Tibial artery (tissue), 4 donors: ENCODE results near the gene PAFAH2.

Experiments used
- DNase-seq, 2 donors: peaks; one replicate each; pipeline ENCODE4 v3.0.0-alpha.2; 2019
- H3K27ac ChIP-seq, 2 donors: fragments of 200-600 bp; sonication (generic) in 1 of 2; 1 replicate in 1 of 2; 2 replicates in 1 of 2; pipeline ENCODE4 v1.5.1; 2018 to 2019; ENCODE audit warnings: mild to moderate bottlenecking in 1 of 2
- H3K27me3 ChIP-seq, 2 donors: fragments of 200-600 bp; sonication (generic) in 1 of 2; one replicate each; pipeline versions ENCODE4 v1.5.1 to v1.6.0; 2016 to 2019
- H3K36me3 ChIP-seq, 3 donors: fragments of 200-600 bp; sonication (generic) in 2 of 3; one replicate each; pipeline ENCODE4 v1.5.1; 2016 to 2019; ENCODE audit warnings: mild to moderate bottlenecking in 2 of 3
- H3K4me1 ChIP-seq, 4 donors: fragments of 200-600 bp; sonication (generic) in 2 of 4; 1 replicate in 3 of 4; 2 replicates in 1 of 4; pipeline ENCODE4 v1.5.1; 2016 to 2019
- H3K4me3 ChIP-seq, 2 donors: fragments of 200-600 bp; sonication (generic) in 1 of 2; 1 replicate in 1 of 2; 2 replicates in 1 of 2; pipeline ENCODE4 v1.5.1; 2018 to 2019; ENCODE audit warnings: mild to moderate bottlenecking in 2 of 2
- H3K9me3 ChIP-seq, 3 donors: fragments of 200-600 bp; sonication (generic) in 1 of 3; one replicate each; pipeline ENCODE4 v1.5.1; 2016 to 2019
- intact Hi-C: fragments of 100-400 bp; cut with DNase I; formaldehyde crosslinking; loops from one replicate; pipeline ENCODE4 v1.15.0; 2023; ENCODE audit warnings: low total_unique reads
- TF ChIP-seq, protein P1 (sequence below), 2 experiments: fragments of 200-600 bp in 1 of 2; fragments of 450-650 bp in 1 of 2; IDR thresholded peaks; one replicate each; pipeline ENCODE4 v1.5.1; 2017 to 2019; ENCODE audit warnings: antibody characterized with exemption in 2 of 2, mild to moderate bottlenecking in 1 of 2, moderate library complexity in 1 of 2

PAFAH2 gene

GRCh38 chr1:26016258-26016952, 18.5 kb upstream of the PAFAH2 start:
- no peak for DNase-seq
- no peak overlapping the region for H3K27ac ChIP-seq
- H3K4me1 ChIP-seq, result peaks cover 0 to 24% (median 3%) of the 10 kb centered on the region in 4 donors
- intact Hi-C loops, result no loop called here
- TF ChIP-seq, protein P1, sequence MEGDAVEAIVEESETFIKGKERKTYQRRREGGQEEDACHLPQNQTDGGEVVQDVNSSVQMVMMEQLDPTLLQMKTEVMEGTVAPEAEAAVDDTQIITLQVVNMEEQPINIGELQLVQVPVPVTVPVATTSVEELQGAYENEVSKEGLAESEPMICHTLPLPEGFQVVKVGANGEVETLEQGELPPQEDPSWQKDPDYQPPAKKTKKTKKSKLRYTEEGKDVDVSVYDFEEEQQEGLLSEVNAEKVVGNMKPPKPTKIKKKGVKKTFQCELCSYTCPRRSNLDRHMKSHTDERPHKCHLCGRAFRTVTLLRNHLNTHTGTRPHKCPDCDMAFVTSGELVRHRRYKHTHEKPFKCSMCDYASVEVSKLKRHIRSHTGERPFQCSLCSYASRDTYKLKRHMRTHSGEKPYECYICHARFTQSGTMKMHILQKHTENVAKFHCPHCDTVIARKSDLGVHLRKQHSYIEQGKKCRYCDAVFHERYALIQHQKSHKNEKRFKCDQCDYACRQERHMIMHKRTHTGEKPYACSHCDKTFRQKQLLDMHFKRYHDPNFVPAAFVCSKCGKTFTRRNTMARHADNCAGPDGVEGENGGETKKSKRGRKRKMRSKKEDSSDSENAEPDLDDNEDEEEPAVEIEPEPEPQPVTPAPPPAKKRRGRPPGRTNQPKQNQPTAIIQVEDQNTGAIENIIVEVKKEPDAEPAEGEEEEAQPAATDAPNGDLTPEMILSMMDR (IDR thresholded peaks at IDR 0.05), result no peak
- H3K4me3 ChIP-seq, result no peak overlapping the region
- no peaks in the 10 kb centered on the region for H3K36me3 ChIP-seq
- no peaks in the 10 kb centered on the region for H3K27me3 ChIP-seq
- no peaks in the 10 kb centered on the region for H3K9me3 ChIP-seq

DNA sequence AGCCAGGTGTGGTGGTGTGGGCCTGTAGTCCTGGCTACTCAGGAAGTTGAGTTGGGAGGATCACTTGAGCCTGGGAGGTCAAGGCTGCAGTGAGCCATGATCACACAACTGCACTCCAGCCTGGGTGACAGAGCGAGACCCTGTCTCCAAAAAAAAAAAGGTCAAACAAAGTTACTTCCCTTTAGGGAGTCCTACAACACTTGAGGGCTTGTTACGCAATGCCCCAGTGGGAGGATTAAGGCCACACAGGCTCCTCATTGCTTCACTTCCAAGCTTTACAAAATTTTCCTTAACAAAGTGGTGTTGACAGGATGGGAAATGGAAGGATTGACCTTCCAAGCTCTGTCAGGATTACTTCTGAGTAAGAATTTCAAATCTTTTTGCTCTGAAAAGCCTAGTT, 17.5 kb upstream of the PAFAH2 start:
- Histone ChIP-seq H3K4me3 (no peak overlapping the region), H3K9me3 (no peaks in the 10 kb centered on the region), H3K27ac (no peak overlapping the region), H3K36me3 (no peaks in the 10 kb centered on the region), H3K27me3 (no peaks in the 10 kb centered on the region), H3K4me1 (peaks cover 0 to 14% (median 0%) of the 10 kb centered on the region in 4 donors)
- TF ChIP-seq, protein P1 (IDR thresholded peaks at IDR 0.05), result no peak
- intact Hi-C loops, result no loop called here
- peak in 1 of 2 donors; percentile 68 for DNase-seq

DNA sequence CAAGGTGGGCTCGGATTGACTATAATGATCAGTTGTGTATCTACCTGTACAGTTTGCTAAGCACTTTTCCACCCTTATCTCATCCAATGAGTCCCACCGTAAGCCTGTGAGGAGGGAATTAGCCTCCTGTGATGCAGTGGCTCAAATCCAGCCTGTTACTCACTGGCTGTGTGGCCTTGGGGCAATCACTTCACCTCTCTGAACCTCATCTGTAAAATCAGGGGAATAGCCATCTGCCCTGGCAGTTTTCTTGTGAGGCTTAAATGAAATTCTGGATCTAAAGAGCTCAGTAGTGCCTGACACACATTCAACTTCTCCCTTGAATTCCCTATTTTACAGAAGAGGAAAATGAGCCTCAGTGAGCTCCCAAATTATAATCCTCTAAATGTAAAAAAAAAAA, 16.3 kb upstream of the PAFAH2 start:
- no peaks in the 10 kb centered on the region for H3K9me3 ChIP-seq
- intact Hi-C loops, result no loop called here
- TF ChIP-seq, protein P1 (IDR thresholded peaks at IDR 0.05), result no peak
- H3K4me1 ChIP-seq, result peaks cover 0 to 8% (median 0%) of the 10 kb centered on the region in 4 donors
- no peak for DNase-seq
- H3K4me3 ChIP-seq, result no peak overlapping the region
- no peak overlapping the region for H3K27ac ChIP-seq
- no peaks in the 10 kb centered on the region for H3K27me3 ChIP-seq
- H3K36me3 ChIP-seq, result no peaks in the 10 kb centered on the region

DNA sequence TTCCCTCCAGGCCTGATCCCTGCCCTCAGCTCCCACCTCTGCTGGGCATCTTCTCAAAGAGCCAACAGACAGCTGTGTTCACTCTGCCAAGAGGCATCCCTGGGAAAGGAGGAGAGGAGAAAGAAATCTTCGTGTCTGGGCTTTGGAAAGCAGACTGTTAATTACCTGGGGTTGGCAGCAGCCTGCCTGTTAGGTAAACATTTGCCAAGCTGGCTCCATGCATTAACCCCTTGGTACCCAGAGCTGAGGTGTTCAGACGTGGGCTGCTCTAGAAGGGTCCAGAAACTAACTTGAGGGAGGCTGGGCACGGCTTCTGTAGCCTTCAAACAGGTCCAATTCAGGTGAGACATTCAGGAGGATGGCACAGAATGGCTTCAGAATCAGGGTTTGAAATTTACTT, 15.0 kb upstream of the PAFAH2 start:
- no peak overlapping the region for H3K27ac ChIP-seq
- no peak for DNase-seq
- no peak overlapping the region for H3K4me3 ChIP-seq
- peaks cover 0 to 2% of the 10 kb centered on the region in 2 donors for H3K27me3 ChIP-seq
- H3K4me1 ChIP-seq, result peaks cover 0 to 8% (median 0%) of the 10 kb centered on the region in 4 donors
- H3K9me3 ChIP-seq, result no peaks in the 10 kb centered on the region
- TF ChIP-seq, protein P1 (IDR thresholded peaks at IDR 0.05), result no peak
- intact Hi-C loops, result no loop called here
- H3K36me3 ChIP-seq, result no peaks in the 10 kb centered on the region

DNA sequence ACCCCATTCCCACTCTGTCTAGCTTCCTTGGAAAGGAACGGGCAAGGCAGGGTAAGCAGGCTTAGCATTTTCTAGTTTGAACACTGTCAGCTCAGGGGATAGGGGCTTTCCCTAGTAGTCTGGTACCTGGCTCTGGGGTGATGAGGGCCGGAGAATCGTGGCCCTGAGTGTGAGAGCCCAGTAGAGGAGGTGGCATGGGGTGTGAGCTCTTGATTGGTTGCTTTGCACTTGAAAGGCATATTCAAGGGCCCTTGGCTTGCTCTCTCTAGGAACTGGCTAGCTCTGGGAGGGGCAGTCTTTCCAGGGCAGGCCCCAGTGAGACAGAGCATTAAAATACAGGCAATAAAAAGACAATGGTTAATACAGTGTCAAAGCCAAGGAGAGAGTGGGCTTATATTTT, 13.0 kb upstream of the PAFAH2 start:
- no peaks in the 10 kb centered on the region for H3K36me3 ChIP-seq
- TF ChIP-seq, protein P1 (IDR thresholded peaks at IDR 0.05), result no peak
- peaks cover 0 to 10% of the 10 kb centered on the region in 2 donors for H3K27me3 ChIP-seq
- DNase-seq, result no peak
- peaks cover 0 to 4% (median 0%) of the 10 kb centered on the region in 4 donors for H3K4me1 ChIP-seq
- H3K27ac ChIP-seq, result no peak overlapping the region
- intact Hi-C loops, result no loop called here
- no peak overlapping the region for H3K4me3 ChIP-seq
- H3K9me3 ChIP-seq, result no peaks in the 10 kb centered on the region
